ENCODE results near the gene NUMB.
"Not testable (repeated sequence)": the region's sequence is repeated elsewhere in the genome, so short reads cannot be mapped to it uniquely, and the experiment has no call there.

The NUMB gene

DNA sequence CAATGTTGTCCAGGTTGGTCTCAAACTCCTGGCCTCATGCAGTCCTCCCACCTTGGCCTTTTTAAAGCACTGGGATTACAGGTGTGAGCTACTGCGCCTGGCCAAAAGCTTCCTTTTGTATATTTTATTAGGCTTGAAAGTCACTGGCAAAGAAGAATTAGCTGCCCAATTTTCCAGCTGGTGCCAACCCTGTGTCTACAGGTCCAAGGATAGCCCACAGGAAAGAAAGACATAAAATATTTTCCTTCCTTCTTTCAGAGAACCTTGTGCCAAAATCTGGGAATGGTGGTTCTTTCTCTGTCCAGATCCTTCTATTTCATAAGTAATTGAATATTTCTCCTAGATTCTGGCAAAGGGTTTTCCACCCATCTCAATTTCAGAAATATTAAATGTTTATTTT lies 84.1 kb downstream of the NUMB start:
- DNase-seq: no peak
- Histone ChIP-seq H3K9me3 (ENCODE audit: control insufficient read depth, low read length) (no peaks in the 10 kb centered on the region), H3K4me1 (ENCODE audit: control insufficient read depth, insufficient read depth, low read length, poor library complexity, severe bottlenecking) (no peaks in the 10 kb centered on the region), H3K36me3 (ENCODE audit: control insufficient read depth, insufficient read depth, low read length) (no peaks in the 10 kb centered on the region), H3K27me3 (replicated peaks; ENCODE audit: control insufficient read depth, insufficient read depth, low read length, poor library complexity, severe bottlenecking) (no peaks in the 10 kb centered on the region), H3K27ac (ENCODE audit: insufficient read depth, low read length, poor library complexity, severe bottlenecking) (no peak overlapping the region), H3K4me3 (ENCODE audit: insufficient read depth, low read depth, low read length, poor library complexity, severe bottlenecking) (no peak overlapping the region)

- DNase-seq: no peak
- no peaks in the 10 kb centered on the region for H3K9me3 ChIP-seq (ENCODE audit: control insufficient read depth, low read length)
- H3K4me3 ChIP-seq (ENCODE audit: insufficient read depth, low read depth, low read length, poor library complexity, severe bottlenecking): no peak overlapping the region
- no peaks in the 10 kb centered on the region for H3K27me3 ChIP-seq (replicated peaks; ENCODE audit: control insufficient read depth, insufficient read depth, low read length, poor library complexity, severe bottlenecking)
- H3K4me1 ChIP-seq (ENCODE audit: control insufficient read depth, insufficient read depth, low read length, poor library complexity, severe bottlenecking): no peaks in the 10 kb centered on the region
- H3K27ac ChIP-seq (ENCODE audit: insufficient read depth, low read length, poor library complexity, severe bottlenecking): no peak overlapping the region
- H3K36me3 ChIP-seq (ENCODE audit: control insufficient read depth, insufficient read depth, low read length): no peaks in the 10 kb centered on the region
Measured at GRCh38 chr14:73372529-73372928, 85.8 kb downstream of the NUMB start.

DNA sequence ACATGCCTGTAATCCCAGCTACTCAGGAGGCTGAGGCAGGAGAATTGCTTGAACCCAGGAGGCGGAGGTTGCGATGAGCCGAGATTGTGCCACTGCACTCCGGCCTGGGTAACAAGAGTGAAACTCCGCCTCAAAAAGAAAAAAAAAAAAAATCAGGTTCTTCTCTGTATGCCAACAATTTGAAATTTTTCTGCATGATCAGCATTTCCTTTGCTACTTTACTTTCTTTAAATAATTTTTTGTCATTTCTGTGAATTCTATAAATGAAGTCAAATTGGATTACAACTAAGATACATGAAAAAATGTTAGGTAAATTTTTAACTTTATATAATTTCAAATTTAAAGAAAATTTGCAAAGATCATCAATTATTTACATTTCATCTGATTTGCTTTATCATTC lies 87.8 kb downstream of the NUMB start:
- Histone ChIP-seq H3K27ac (ENCODE audit: insufficient read depth, low read length, poor library complexity, severe bottlenecking) (no peak overlapping the region), H3K27me3 (replicated peaks; ENCODE audit: control insufficient read depth, insufficient read depth, low read length, poor library complexity, severe bottlenecking) (no peaks in the 10 kb centered on the region), H3K9me3 (ENCODE audit: control insufficient read depth, low read length) (no peaks in the 10 kb centered on the region), H3K36me3 (ENCODE audit: control insufficient read depth, insufficient read depth, low read length) (no peaks in the 10 kb centered on the region), H3K4me1 (ENCODE audit: control insufficient read depth, insufficient read depth, low read length, poor library complexity, severe bottlenecking) (no peaks in the 10 kb centered on the region), H3K4me3 (ENCODE audit: insufficient read depth, low read depth, low read length, poor library complexity, severe bottlenecking) (no peak overlapping the region)
- no peak for DNase-seq

- Histone ChIP-seq H3K4me1 (ENCODE audit: control insufficient read depth, insufficient read depth, low read length, poor library complexity, severe bottlenecking) (no peaks in the 10 kb centered on the region), H3K4me3 (ENCODE audit: insufficient read depth, low read depth, low read length, poor library complexity, severe bottlenecking) (no peak overlapping the region), H3K36me3 (ENCODE audit: control insufficient read depth, insufficient read depth, low read length) (no peaks in the 10 kb centered on the region), H3K27me3 (replicated peaks; ENCODE audit: control insufficient read depth, insufficient read depth, low read length, poor library complexity, severe bottlenecking) (no peaks in the 10 kb centered on the region), H3K27ac (ENCODE audit: insufficient read depth, low read length, poor library complexity, severe bottlenecking) (no peak overlapping the region), H3K9me3 (ENCODE audit: control insufficient read depth, low read length) (no peaks in the 10 kb centered on the region)
- DNase-seq: no peak
Measured at GRCh38 chr14:73369428-73369827, 88.9 kb downstream of the NUMB start.

GRCh38 chr14:73368616-73369015 lies 89.7 kb downstream of the NUMB start:
- Histone ChIP-seq H3K4me3 (ENCODE audit: insufficient read depth, low read depth, low read length, poor library complexity, severe bottlenecking) (no peak overlapping the region), H3K4me1 (ENCODE audit: control insufficient read depth, insufficient read depth, low read length, poor library complexity, severe bottlenecking) (no peaks in the 10 kb centered on the region), H3K36me3 (ENCODE audit: control insufficient read depth, insufficient read depth, low read length) (no peaks in the 10 kb centered on the region), H3K27ac (ENCODE audit: insufficient read depth, low read length, poor library complexity, severe bottlenecking) (no peak overlapping the region), H3K9me3 (ENCODE audit: control insufficient read depth, low read length) (no peaks in the 10 kb centered on the region), H3K27me3 (replicated peaks; ENCODE audit: control insufficient read depth, insufficient read depth, low read length, poor library complexity, severe bottlenecking) (no peaks in the 10 kb centered on the region)
- no peak for DNase-seq

GRCh38 chr14:73365727-73366126 lies 92.6 kb downstream of the NUMB start:
- Histone ChIP-seq H3K4me1 (ENCODE audit: control insufficient read depth, insufficient read depth, low read length, poor library complexity, severe bottlenecking) (no peaks in the 10 kb centered on the region), H3K36me3 (ENCODE audit: control insufficient read depth, insufficient read depth, low read length) (no peaks in the 10 kb centered on the region), H3K27ac (ENCODE audit: insufficient read depth, low read length, poor library complexity, severe bottlenecking) (no peak overlapping the region), H3K27me3 (replicated peaks; ENCODE audit: control insufficient read depth, insufficient read depth, low read length, poor library complexity, severe bottlenecking) (no peaks in the 10 kb centered on the region), H3K9me3 (ENCODE audit: control insufficient read depth, low read length) (no peaks in the 10 kb centered on the region), H3K4me3 (ENCODE audit: insufficient read depth, low read depth, low read length, poor library complexity, severe bottlenecking) (no peak overlapping the region)
- no peak for DNase-seq

- Histone ChIP-seq H3K27ac (ENCODE audit: insufficient read depth, low read length, poor library complexity, severe bottlenecking) (no peak overlapping the region), H3K4me3 (ENCODE audit: insufficient read depth, low read depth, low read length, poor library complexity, severe bottlenecking) (no peak overlapping the region)
- no peak for DNase-seq
Measured at GRCh38 chr14:73364559-73364958, 93.8 kb downstream of the NUMB start.

DNA sequence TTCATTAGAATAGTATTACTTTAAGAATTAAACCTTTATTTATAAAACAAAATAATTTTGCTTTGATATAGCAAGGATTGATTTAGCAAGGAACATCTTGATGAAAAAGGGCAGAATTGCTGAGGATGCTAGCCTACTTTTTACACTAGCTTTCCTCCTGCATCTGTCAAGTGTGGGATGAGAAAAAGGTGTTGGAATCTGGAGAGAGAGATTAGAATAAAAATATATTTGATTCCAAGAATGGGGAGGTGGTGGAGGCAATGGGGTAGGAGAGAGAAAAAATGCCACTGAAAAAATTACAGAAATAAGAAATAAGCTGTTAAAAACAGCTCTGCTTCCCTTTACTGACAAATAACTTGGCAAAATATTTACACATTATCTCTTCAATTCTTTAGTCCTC lies 98.9 kb downstream of the NUMB start:
- Histone ChIP-seq H3K27ac (ENCODE audit: insufficient read depth, low read length, poor library complexity, severe bottlenecking) (no peak overlapping the region), H3K36me3 (ENCODE audit: control insufficient read depth, insufficient read depth, low read length) (peaks cover 3% of the 10 kb centered on the region), H3K9me3 (ENCODE audit: control insufficient read depth, low read length) (no peaks in the 10 kb centered on the region), H3K4me3 (ENCODE audit: insufficient read depth, low read depth, low read length, poor library complexity, severe bottlenecking) (no peak overlapping the region), H3K4me1 (ENCODE audit: control insufficient read depth, insufficient read depth, low read length, poor library complexity, severe bottlenecking) (no peaks in the 10 kb centered on the region), H3K27me3 (replicated peaks; ENCODE audit: control insufficient read depth, insufficient read depth, low read length, poor library complexity, severe bottlenecking) (no peaks in the 10 kb centered on the region)
- DNase-seq: no peak

More at GRCh38 chr14:73364559-73364958, 93.8 kb downstream of the NUMB start:
- Histone ChIP-seq H3K9me3 (ENCODE audit: control insufficient read depth, low read length) (no peaks in the 10 kb centered on the region), H3K36me3 (ENCODE audit: control insufficient read depth, insufficient read depth, low read length) (no peaks in the 10 kb centered on the region), H3K4me1 (ENCODE audit: control insufficient read depth, insufficient read depth, low read length, poor library complexity, severe bottlenecking) (no peaks in the 10 kb centered on the region), H3K27me3 (replicated peaks; ENCODE audit: control insufficient read depth, insufficient read depth, low read length, poor library complexity, severe bottlenecking) (no peaks in the 10 kb centered on the region)

GRCh38 chr14:73358187-73358586 lies 100.2 kb downstream of the NUMB start:
- H3K9me3 ChIP-seq (ENCODE audit: control insufficient read depth, low read length): no peaks in the 10 kb centered on the region
- DNase-seq: no peak
- H3K36me3 ChIP-seq (ENCODE audit: control insufficient read depth, insufficient read depth, low read length): peaks cover 3% of the 10 kb centered on the region
- no peak overlapping the region for H3K4me3 ChIP-seq (ENCODE audit: insufficient read depth, low read depth, low read length, poor library complexity, severe bottlenecking)
- H3K27ac ChIP-seq (ENCODE audit: insufficient read depth, low read length, poor library complexity, severe bottlenecking): no peak overlapping the region
- H3K27me3 ChIP-seq (replicated peaks; ENCODE audit: control insufficient read depth, insufficient read depth, low read length, poor library complexity, severe bottlenecking): no peaks in the 10 kb centered on the region
- H3K4me1 ChIP-seq (ENCODE audit: control insufficient read depth, insufficient read depth, low read length, poor library complexity, severe bottlenecking): no peaks in the 10 kb centered on the region

GRCh38 chr14:73349091-73349490 lies 109.3 kb downstream of the NUMB start:
- H3K36me3 ChIP-seq (ENCODE audit: control insufficient read depth, insufficient read depth, low read length); DNase-seq; H3K27ac ChIP-seq (ENCODE audit: insufficient read depth, low read length, poor library complexity, severe bottlenecking): not testable (repeated sequence)

DNA sequence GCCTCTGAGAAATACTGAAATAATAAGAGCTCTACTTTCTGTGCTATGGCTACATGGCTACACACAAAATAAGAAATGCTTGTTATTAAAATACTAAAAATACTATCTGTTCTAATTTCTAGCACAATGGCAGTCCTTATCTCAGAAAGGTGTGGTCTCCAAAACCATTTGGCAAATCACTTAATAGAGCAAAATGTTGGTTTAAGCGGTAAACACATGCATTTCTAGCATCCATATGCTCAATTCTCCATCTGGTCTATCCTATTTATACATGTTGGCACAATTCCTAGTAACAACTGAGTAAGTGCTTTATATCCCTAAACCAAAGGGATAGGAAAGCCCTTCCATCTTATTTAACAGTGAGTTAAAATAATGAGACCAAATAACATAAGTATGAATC lies 114.0 kb downstream of the NUMB start:
- no peaks in the 10 kb centered on the region for H3K27me3 ChIP-seq (replicated peaks; ENCODE audit: control insufficient read depth, insufficient read depth, low read length, poor library complexity, severe bottlenecking)
- no peak overlapping the region for H3K27ac ChIP-seq (ENCODE audit: insufficient read depth, low read length, poor library complexity, severe bottlenecking)
- DNase-seq: no peak
- H3K4me1 ChIP-seq (ENCODE audit: control insufficient read depth, insufficient read depth, low read length, poor library complexity, severe bottlenecking): no peaks in the 10 kb centered on the region
- no peak overlapping the region for H3K4me3 ChIP-seq (ENCODE audit: insufficient read depth, low read depth, low read length, poor library complexity, severe bottlenecking)
- no peaks in the 10 kb centered on the region for H3K9me3 ChIP-seq (ENCODE audit: control insufficient read depth, low read length)
- no peaks in the 10 kb centered on the region for H3K36me3 ChIP-seq (ENCODE audit: control insufficient read depth, insufficient read depth, low read length)

More at GRCh38 chr14:73349091-73349490, 109.3 kb downstream of the NUMB start:
- not testable (repeated sequence) for H3K4me1 ChIP-seq (ENCODE audit: control insufficient read depth, insufficient read depth, low read length, poor library complexity, severe bottlenecking); H3K4me3 ChIP-seq (ENCODE audit: insufficient read depth, low read depth, low read length, poor library complexity, severe bottlenecking); H3K27me3 ChIP-seq (replicated peaks; ENCODE audit: control insufficient read depth, insufficient read depth, low read length, poor library complexity, severe bottlenecking); H3K9me3 ChIP-seq (ENCODE audit: control insufficient read depth, low read length)

Data from effector memory CD4-positive, alpha-beta T cell (primary cell).